Retina (tissue), 1 donor: ENCODE measurements around the gene VAV3.
A peak's percentile ranks its signal among the peaks of the same experiment; 100 is the strongest.
"Not testable (repeated sequence)": the region's sequence is repeated elsewhere in the genome, so short reads cannot be mapped to it uniquely, and the experiment has no call there.

ENCODE experiments used
- DNase-seq: peaks from one replicate; pipeline ENCODE4 v3.0.0-alpha.2; 2016

VAV3 gene

GRCh38 chr1:107965110-107965991 is at the start of gene VAV3:
TSS of gene VAV3 (minus strand) at chr1:107965180. CDS start at chr1:107964869, 311 bp downstream.
- peak; percentile 92 for DNase-seq

- DNase-seq: no peak
These were observed 47.6 kb upstream of the VAV3 start for GRCh38 chr1:108012553-108012952.

- DNase-seq: no peak
These were observed 46.3 kb upstream of the VAV3 start for GRCh38 chr1:108011295-108011694.

GRCh38 chr1:108010581-108010980 is 45.6 kb upstream of the VAV3 start:
- no peak for DNase-seq

GRCh38 chr1:108009603-108010195 is 44.7 kb upstream of the VAV3 start:
- DNase-seq: no peak

GRCh38 chr1:108007531-108007930 is 42.6 kb upstream of the VAV3 start:
- DNase-seq: no peak

- no peak for DNase-seq
These were observed 42.1 kb upstream of the VAV3 start for GRCh38 chr1:108007070-108007469.

GRCh38 chr1:108004919-108005318 is 39.9 kb upstream of the VAV3 start:
- DNase-seq: not testable (repeated sequence)

- DNase-seq: peak; percentile 11
These were observed 35.7 kb upstream of the VAV3 start for GRCh38 chr1:108000620-108001111.

GRCh38 chr1:108000184-108000583 is 35.2 kb upstream of the VAV3 start:
- no peak for DNase-seq

- DNase-seq: no peak
These were observed 32.9 kb upstream of the VAV3 start for GRCh38 chr1:107997866-107998265.

- DNase-seq: peak; percentile 33
These were observed 28.9 kb upstream of the VAV3 start for GRCh38 chr1:107993920-107994319.

GRCh38 chr1:107992347-107992746 is 27.4 kb upstream of the VAV3 start:
- DNase-seq: no peak

GRCh38 chr1:107991371-107992066 is 26.5 kb upstream of the VAV3 start:
- DNase-seq: no peak

- no peak for DNase-seq
These were observed 25.6 kb upstream of the VAV3 start for GRCh38 chr1:107990606-107991005.

GRCh38 chr1:107981277-107981676 is 16.3 kb upstream of the VAV3 start:
- no peak for DNase-seq

GRCh38 chr1:107979926-107980325 is 14.9 kb upstream of the VAV3 start:
- DNase-seq: no peak

- no peak for DNase-seq
These were observed 14.1 kb upstream of the VAV3 start for GRCh38 chr1:107979088-107979487.

GRCh38 chr1:107976836-107977235 is 11.9 kb upstream of the VAV3 start:
- DNase-seq: peak; percentile 51

GRCh38 chr1:107976431-107976830 is 11.5 kb upstream of the VAV3 start:
- no peak for DNase-seq

- no peak for DNase-seq
These were observed 10.9 kb upstream of the VAV3 start for GRCh38 chr1:107975851-107976250.

- no peak for DNase-seq
These were observed 9.1 kb upstream of the VAV3 start for GRCh38 chr1:107974090-107974489.

- no peak for DNase-seq
These were observed 7.6 kb upstream of the VAV3 start for GRCh38 chr1:107972391-107973180.
